GM19395 (cell line): ENCODE data around the gene HLF.
"Not testable (repeated sequence)": the region's sequence is repeated elsewhere in the genome, so short reads cannot be mapped to it uniquely, and the experiment has no call there.

Experiments
- ATAC-seq: cut with Tn5 transposase; IDR thresholded peaks from one replicate; pipeline ENCODE4 v1.9.1; 2021; ENCODE audit warnings: mild to moderate bottlenecking, moderate library complexity; ENCODE audit not compliant: unreplicated experiment

HLF gene

GRCh38 chr17:55323518-55324295, 58.9 kb downstream of the HLF start:
- no peak for ATAC-seq

- ATAC-seq: no peak
Observed at GRCh38 chr17:55324296-55324978, 59.7 kb downstream of the HLF start.

- ATAC-seq: no peak
Observed at GRCh38 chr17:55325406-55325805, 60.6 kb downstream of the HLF start.

GRCh38 chr17:55326030-55326429, 61.3 kb downstream of the HLF start:
- no peak for ATAC-seq

GRCh38 chr17:55327225-55328088, 62.7 kb downstream of the HLF start:
- ATAC-seq: no peak

GRCh38 chr17:55328514-55328913, 63.8 kb downstream of the HLF start:
- ATAC-seq: not testable (repeated sequence)

GRCh38 chr17:55330344-55330933, 65.7 kb downstream of the HLF start:
- no peak for ATAC-seq

GRCh38 chr17:55332296-55333041, 67.7 kb downstream of the HLF start:
- no peak for ATAC-seq

GRCh38 chr17:55334285-55334684, 69.5 kb downstream of the HLF start:
- no peak for ATAC-seq

GRCh38 chr17:55334881-55335540, 70.3 kb downstream of the HLF start:
- ATAC-seq: no peak

GRCh38 chr17:55335625-55336024, 70.9 kb downstream of the HLF start:
- ATAC-seq: no peak

- ATAC-seq: no peak
Observed at GRCh38 chr17:55336426-55336825, 71.7 kb downstream of the HLF start.

GRCh38 chr17:55340176-55340575, 75.4 kb downstream of the HLF start:
- ATAC-seq: no peak

GRCh38 chr17:55340686-55341085, 75.9 kb downstream of the HLF start:
- ATAC-seq: no peak

GRCh38 chr17:55341432-55341831, 76.7 kb downstream of the HLF start:
- ATAC-seq: no peak

- ATAC-seq: no peak
Observed at GRCh38 chr17:55342800-55343585, 78.2 kb downstream of the HLF start.

- ATAC-seq: no peak
Observed at GRCh38 chr17:55343900-55344513, 79.2 kb downstream of the HLF start.

- no peak for ATAC-seq
Observed at GRCh38 chr17:55344514-55344997, 79.8 kb downstream of the HLF start.
